Fibroblast of skin of right quadriceps (primary cell): ENCODE measurements around the gene RAB8A.
A peak's percentile ranks its signal among the peaks of the same experiment; 100 is the strongest.

Source experiments
- DNase-seq: peaks from one replicate; pipeline ENCODE4 v3.0.0-alpha.2; 2013

Gene RAB8A

DNA sequence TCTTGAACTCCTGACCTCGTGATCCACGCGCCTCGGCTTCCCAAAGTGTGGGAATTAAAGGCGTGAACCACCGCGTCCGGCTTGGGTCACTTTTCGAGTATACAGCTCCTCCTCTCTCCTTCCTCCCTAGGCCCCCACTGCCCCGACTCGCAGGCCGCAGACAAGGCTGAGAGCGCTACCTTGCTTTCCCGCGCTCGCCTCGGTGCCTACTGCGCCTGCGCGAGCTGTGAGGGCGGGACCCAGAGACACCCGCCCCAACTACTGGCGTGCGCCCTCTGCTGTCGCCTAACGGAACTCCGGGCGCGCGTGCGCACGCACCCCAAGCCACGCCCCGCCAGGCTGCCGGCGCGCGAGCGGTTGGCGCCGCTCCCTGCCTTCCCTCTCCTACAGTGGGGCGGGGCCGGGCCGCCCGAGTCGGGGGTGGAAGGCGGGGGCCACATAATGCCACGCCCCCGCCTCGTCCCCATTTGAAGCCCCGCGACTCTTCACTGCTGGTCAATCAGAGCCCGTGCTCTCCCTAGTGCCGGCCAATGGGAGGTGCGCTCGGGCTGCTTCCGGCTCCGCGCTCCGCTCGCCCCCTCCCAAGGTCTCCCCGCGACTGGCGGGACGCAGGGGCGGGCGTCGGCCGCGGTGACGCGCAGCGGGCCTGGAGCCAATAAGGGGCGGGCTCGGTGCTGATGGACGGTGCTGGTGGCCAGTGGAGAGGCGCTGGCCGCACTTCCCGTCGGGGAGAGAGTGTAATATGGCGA is at the start of gene RAB8A:
TSS of gene RAB8A (plus strand) at position 730 of the 749 bp plus-strand sequence. CDS start at position 743, 13 bp downstream.
- peak; percentile 100 for DNase-seq

- no peak for DNase-seq
These were observed 49.7 kb upstream of the RAB8A start for GRCh38 chr19:16061943-16062342.

DNA sequence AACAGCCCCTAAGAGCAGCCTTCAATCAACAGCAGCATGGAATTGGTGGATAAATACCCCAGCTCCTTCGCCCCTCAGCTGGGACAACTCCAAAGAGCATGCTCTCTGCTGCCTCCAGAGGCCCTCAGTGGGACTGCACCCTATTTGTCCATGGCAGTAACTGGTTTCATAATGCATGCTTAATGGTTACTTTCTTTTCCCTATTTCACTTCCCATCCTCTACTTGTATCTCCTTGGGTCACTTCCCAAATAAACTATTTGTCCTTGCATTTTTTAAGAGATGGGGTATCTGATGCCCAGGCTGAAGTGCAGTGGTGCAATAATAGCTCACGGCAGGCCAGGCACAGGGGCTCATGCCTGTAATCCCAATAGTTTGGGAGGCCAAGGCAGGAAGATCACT is 48.9 kb upstream of the RAB8A start:
- DNase-seq, result no peak

- no peak for DNase-seq
These were observed 47.3 kb upstream of the RAB8A start for GRCh38 chr19:16064209-16064889.

- peak; percentile 71 for DNase-seq
These were observed 45.0 kb upstream of the RAB8A start for GRCh38 chr19:16066611-16067104.

DNA sequence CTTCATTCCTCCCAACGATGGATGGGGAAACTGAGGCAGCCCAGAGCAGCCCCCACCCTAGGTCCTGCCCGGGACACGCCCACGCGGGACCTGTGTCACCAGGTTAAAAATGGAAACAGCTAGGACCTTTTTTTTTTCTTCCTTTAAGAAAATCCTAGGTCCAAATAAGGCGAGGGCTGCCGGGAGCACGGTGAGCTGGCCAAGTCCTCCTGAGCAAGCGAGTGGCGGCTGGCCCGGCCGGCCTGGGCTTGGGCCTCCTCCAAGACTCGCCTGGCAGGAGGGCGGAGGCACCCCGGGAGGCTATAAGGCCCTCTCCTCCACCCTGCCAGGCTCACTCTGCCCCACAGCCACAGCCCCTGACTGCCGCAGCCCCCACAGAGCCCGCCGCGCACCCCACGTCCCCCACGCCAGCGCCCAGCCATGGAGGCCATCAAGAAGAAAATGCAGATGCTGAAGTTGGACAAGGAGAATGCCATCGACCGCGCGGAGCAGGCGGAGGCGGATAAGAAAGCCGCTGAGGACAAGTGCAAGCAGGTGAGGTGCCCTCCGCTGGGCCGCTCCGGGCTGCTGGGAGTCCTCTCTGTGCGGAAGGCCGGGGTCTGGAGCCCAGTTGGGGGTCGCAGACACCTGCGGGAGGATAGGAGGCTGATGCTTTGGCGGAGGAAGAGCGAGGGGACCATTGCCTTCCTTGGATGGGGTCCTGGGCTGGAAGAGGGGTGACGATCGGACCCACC is 44.3 kb upstream of the RAB8A start:
- peak; percentile 83 for DNase-seq

GRCh38 chr19:16068696-16069259 is 42.9 kb upstream of the RAB8A start:
- no peak for DNase-seq

DNA sequence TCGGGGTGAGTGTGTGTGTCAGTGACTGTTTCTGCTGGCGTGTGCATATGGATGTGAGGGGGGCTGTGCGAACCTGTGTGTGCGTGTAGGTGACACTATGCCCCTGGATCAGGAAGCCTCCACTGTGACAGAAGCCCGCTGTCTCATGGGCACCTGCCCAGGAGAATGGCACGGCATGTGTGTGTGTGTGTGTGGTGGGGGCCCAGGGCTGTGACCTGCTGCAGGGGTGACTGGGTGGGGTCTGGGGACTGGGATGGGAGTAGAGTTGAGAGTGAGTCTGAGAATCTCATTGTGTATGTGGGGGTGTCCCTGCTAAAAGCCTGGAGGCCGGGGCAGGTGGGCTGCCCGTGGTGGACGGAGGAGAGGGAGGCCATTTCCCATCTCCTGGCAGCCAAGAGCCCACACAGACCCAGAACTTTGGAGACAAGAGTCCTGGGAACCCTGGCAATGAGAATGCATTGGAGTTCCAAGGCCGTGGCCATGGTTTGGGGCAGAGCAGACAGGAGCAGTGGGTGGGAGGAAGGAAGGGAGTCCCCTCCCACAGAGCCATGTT is 41.8 kb upstream of the RAB8A start:
- DNase-seq, result no peak

GRCh38 chr19:16070366-16070990 is 41.2 kb upstream of the RAB8A start:
- no peak for DNase-seq

- no peak for DNase-seq
These were observed 40.5 kb upstream of the RAB8A start for GRCh38 chr19:16071072-16071691.

DNA sequence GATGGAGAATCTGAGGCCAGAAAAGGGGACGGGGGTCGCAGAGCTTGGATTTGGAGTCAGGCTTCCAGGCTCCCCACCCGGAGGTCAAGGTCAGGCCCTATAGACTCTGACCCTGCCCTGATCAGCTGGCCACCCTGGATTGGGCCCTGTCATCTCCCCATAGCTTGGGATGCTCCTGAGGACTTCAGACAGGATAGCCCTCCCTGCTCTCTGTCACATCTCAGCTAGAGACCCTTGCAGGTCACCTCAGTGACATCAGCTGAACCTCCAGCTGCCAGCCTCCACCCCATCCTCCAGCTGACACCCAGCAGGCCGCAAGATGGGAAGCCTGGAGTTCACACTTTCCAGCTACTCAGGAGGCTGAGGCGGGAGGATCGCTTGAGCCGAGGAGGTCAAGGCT is 38.2 kb upstream of the RAB8A start:
- no peak for DNase-seq

GRCh38 chr19:16073988-16074387 is 37.7 kb upstream of the RAB8A start:
- DNase-seq, result no peak

GRCh38 chr19:16074488-16075365 is 37.0 kb upstream of the RAB8A start:
- no peak for DNase-seq

DNA sequence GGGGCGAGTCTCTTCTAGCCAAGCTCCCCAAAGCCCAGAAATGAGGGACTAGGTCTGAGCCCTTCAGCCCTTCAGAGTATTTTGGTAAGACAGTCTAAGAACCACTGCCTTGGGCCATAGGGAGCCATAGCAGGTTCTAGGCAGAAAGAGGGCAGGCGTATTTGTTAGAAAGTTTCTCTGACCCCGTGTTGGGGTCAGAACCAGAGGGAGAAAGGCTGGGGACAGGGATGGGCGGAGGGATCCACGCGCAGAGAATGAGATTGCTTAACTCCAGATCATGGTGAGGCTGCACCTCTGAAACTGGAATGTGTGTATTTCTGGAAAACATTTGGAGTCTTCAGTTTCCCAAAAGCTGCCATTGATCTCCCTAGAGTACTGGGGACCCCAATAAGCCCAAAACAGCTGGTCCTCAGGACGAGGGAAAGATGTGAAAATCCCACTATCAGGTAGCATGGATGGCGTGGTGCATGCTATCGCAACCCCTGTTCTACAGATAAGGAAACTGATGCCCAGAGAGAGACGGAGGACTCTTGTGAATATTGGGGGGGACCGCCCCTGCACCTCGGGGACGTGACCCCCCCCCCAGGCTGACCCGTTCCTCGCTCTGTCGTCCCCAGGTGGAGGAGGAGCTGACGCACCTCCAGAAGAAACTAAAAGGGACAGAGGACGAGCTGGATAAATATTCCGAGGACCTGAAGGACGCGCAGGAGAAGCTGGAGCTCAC is 36.1 kb upstream of the RAB8A start:
- DNase-seq, result no peak

- peak; percentile 98 for DNase-seq
These were observed 35.3 kb upstream of the RAB8A start, which contains the start of gene TPM4 for GRCh38 chr19:16076154-16076957. Gene TPM4, plus strand, starts transcription at chr19:16076495. Its CDS starts 71 bp downstream, at chr19:16076566.

DNA sequence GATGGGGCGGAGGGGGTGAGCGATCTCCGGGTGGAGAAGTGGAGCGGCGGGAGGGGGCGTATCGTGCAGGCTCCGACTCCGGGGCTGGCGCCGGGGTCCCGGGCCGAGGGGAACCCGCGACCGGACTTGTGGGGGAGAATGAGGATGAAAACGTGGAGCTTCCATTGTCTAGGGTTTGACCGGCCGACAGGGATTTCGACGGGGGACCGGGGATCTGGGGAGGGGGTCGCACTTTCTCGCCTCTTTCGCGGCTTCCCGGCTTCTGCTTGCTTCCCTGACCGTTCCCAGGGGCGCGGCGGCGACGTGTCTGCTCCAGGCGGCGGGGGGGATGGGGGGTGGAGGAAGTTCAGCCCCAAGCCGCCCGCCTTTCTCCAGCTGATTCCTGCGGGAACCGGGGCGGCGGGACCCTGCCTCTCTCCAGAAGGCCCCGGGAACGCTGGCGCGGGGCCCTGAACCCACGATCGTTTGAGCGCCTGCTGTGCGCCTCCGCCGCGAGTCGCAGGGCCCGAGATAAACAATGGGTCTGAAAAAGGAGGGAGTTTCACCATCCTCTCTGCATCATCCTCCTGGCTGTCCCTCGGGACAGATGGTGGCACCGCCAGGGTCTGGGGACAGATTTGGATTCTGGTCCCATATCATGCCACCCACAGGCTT is 34.6 kb upstream of the RAB8A start:
- DNase-seq, result peak; percentile 55

DNA sequence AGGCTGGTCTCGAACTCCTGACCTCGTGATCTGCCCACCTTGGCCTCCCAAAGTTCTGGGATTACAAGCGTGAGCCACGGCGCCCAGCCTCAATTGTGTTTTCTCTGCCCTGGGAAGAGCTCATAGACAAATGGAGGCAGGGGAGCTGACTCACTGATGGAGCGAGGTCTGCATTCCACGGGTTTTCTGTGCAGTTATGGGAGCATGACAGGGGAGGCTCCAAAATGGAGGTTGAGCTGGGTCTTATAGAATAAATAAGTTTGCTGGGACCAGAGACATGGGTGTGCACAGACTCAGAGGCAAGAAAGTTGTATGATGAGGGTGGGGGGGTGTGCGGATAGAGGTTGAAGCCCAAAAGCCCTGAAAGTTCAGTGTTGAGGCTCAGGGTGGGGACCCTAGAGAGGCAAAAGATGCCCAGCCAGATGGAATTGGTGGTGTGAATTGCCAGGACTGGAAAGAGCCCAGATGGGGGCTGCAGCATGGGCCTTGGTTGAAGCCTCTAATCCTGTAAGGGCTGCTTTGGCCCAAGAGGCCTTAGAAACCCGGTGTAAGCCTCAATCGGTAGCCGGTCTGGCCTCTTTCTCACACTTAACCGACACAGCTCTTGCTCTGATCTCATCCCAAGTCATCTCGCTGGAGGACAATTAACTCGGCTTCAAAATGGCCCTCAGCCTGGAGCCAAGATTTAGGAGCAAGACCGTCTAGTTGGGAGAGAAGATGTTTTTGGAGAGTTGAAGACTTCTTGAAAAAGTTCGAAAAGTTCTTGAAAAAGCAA is 33.5 kb upstream of the RAB8A start:
- DNase-seq, result peak; percentile 60
